ENCODE results near the gene SRSF4. TPM values are rescaled to one million over a fixed set of nuclear protein-coding genes. Genes with fewer than 3 reads are reported as not detected.

The SRSF4 gene
- total and polyA plus RNA-seq, 2 of the 8 experiments (the other 6 are each of a cell fraction or from before 2014, with no cell fraction given) = 34.9 to 86.5 TPM

DNA sequence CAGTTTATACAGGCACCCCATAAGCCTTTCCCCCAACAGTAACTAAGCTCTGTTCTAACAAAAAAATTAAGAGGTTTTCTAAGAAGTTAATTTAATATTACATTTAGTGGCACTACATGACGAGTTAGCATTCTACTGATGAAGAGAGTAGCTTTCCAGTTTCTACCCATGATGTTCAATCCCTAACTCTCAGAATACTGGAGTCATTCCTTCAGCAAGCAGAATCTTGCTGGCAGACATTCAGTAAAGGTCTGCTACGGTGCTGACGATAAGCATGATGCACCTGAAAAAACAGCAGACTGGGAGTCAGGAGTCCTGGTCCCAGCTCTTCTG, 24.5 kb downstream of the SRSF4 start:
- POLR2A ChIA-PET (ENCODE audit: partially characterized antibody) = interaction anchor here (1.0 to 2.8 kb wide), 7 partner anchors 9 to 37 kb away, joined by 3 to 16 read pairs (median 4); partner anchors contain the start of gene SRSF4
- no peak overlapping the region for H4K5ac ChIP-seq (ENCODE audit: insufficient read length, low read depth, low read length)
- H2AFZ ChIP-seq (ENCODE audit: low read length) = no peak overlapping the region
- no peak overlapping the region for H2BK15ac ChIP-seq (ENCODE audit: low read length)
- CTCF ChIA-PET (ENCODE audit: partially characterized antibody) = interaction anchor here (1.3 to 3.1 kb wide), 5 partner anchors 10 to 45 kb away, joined by 3 to 7 read pairs (median 5); no protein-coding TSS in a partner anchor
- H3K27ac ChIP-seq (ENCODE audit: low read depth, low read length) = no peak overlapping the region
- no peak overlapping the region for H3K23ac ChIP-seq (ENCODE audit: insufficient read length)
- no peak overlapping the region for H3K9ac ChIP-seq (replicated peaks in 1 of 4; ENCODE audit: extremely low read depth in 1 of 4, low read depth in 3 of 4, low read length in 3 of 4)
- H3K79me1 ChIP-seq (ENCODE audit: low read depth, low read length) = no peaks in the 10 kb centered on the region
- no peak for FAIRE-seq
- H3K9me3 ChIP-seq (ENCODE audit: insufficient read depth in 2 of 2, low read depth in 1 of 2, low read length in 1 of 2) = no peaks in the 10 kb centered on the region
- no peak overlapping the region for H2BK12ac ChIP-seq (ENCODE audit: low read depth, low read length)
- no peaks in the 10 kb centered on the region for H3K27me3 ChIP-seq (replicated peaks in 1 of 4; ENCODE audit: control insufficient read depth in 3 of 4, extremely low read depth in 1 of 4, insufficient read depth in 3 of 4, low read length in 3 of 4)
- H3K79me2 ChIP-seq (ENCODE audit: control insufficient read depth in 1 of 2, insufficient read depth in 2 of 2, low read length in 2 of 2) = peaks cover 0 to 38% of the 10 kb centered on the region in 2 experiments; a peak in 3 of 4 replicates
- H4K91ac ChIP-seq (replicated peaks; ENCODE audit: insufficient read length, low read length) = no peak overlapping the region
- no peaks in the 10 kb centered on the region for H3K23me2 ChIP-seq (ENCODE audit: low read depth, low read length)
- H3K36me3 ChIP-seq (ENCODE audit: control insufficient read depth in 2 of 4, insufficient read depth in 4 of 4, low read length in 3 of 4) = peaks cover 16 to 89% (median 52%) of the 10 kb centered on the region in 4 experiments
- no peak overlapping the region for H3K4me2 ChIP-seq (ENCODE audit: insufficient read depth in 1 of 2, low read depth in 2 of 2, low read length in 2 of 2)
- no peak overlapping the region for H2AK5ac ChIP-seq (ENCODE audit: low read depth, low read length)
- H2BK5ac ChIP-seq (ENCODE audit: low read depth, low read length) = no peak overlapping the region
- WGBS, 2 experiments (ENCODE audit: extremely low coverage in 1 of 2, insufficient coverage in 1 of 2, insufficient read length in 1 of 2, insufficient replicate concordance in 2 of 2, low coverage in 1 of 2, low lambda C conversion rate in 2 of 2, missing lambda C conversion rate in 1 of 2) = 96% methylated on average over 3 of the region's 3 CpGs; no CpG with 5 or more reads in 1 of the 2 experiments
- no peaks in the 10 kb centered on the region; a peak in 3 of 7 replicates for H3K4me1 ChIP-seq (replicated peaks in 1 of 4; ENCODE audit: control insufficient read depth in 3 of 4, insufficient read depth in 4 of 4, low read length in 3 of 4)
- no peak overlapping the region for H2BK120ac ChIP-seq (replicated peaks; ENCODE audit: low read depth, low read length)
- H2BK20ac ChIP-seq (ENCODE audit: low read length) = no peak overlapping the region
- no peak overlapping the region for H3K14ac ChIP-seq (ENCODE audit: insufficient read length)
- H3K4me3 ChIP-seq (ENCODE audit: extremely low read depth in 1 of 4, insufficient read depth in 2 of 4, low read depth in 3 of 4, low read length in 4 of 4) = no peak overlapping the region
- no peak overlapping the region for H4K8ac ChIP-seq (ENCODE audit: extremely low read depth, insufficient read depth, low read length)
- no peak overlapping the region for H3K18ac ChIP-seq (ENCODE audit: extremely low read depth, low read length)
- no peak for DNase-seq (ENCODE audit: low read depth in 1 of 2, low spot score in 2 of 2)
- H3K4ac ChIP-seq (replicated peaks; ENCODE audit: insufficient read length, low read depth, low read length) = no peak overlapping the region
- no peak overlapping the region for H3K56ac ChIP-seq (replicated peaks; ENCODE audit: insufficient read length, low read depth, low read length)
- no peaks in the 10 kb centered on the region for H4K20me1 ChIP-seq (replicated peaks in 1 of 2; ENCODE audit: control insufficient read depth in 1 of 2, insufficient read depth in 2 of 2, low read length in 2 of 2)
- TF ChIP-seq KDM1A (IDR thresholded peaks at IDR 0.05; ENCODE audit: borderline replicate concordance, low read length) (no peak), KDM4A (IDR thresholded peaks at IDR 0.05; ENCODE audit: low read depth, low read length, severe bottlenecking) (no peak), SP1 (IDR thresholded peaks at IDR 0.05; ENCODE audit: low read depth, low read length) (no peak), SRF (IDR thresholded peaks at IDR 0.05; ENCODE audit: low read depth, low read length) (no peak), TEAD4 (IDR thresholded peaks at IDR 0.05; ENCODE audit: low read depth, low read length) (no peak), SP2 (IDR thresholded peaks at IDR 0.05; ENCODE audit: low read length) (no peak), KDM5A (IDR thresholded peaks at IDR 0.05; ENCODE audit: low read length) (no peak), TBP (IDR thresholded peaks at IDR 0.05; ENCODE audit: low read depth, low read length) (no peak), GTF2F1 (IDR thresholded peaks at IDR 0.05; ENCODE audit: borderline replicate concordance, low read depth, low read length) (no peak), POLR2AphosphoS5 (IDR thresholded peaks at IDR 0.05; ENCODE audit: low read depth, low read length) (no peak)
- TF ChIP-seq, protein P1, sequence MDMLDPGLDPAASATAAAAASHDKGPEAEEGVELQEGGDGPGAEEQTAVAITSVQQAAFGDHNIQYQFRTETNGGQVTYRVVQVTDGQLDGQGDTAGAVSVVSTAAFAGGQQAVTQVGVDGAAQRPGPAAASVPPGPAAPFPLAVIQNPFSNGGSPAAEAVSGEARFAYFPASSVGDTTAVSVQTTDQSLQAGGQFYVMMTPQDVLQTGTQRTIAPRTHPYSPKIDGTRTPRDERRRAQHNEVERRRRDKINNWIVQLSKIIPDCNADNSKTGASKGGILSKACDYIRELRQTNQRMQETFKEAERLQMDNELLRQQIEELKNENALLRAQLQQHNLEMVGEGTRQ (IDR thresholded peaks at IDR 0.05; ENCODE audit: low read length) = no peak
- TF ChIP-seq, protein P2, sequence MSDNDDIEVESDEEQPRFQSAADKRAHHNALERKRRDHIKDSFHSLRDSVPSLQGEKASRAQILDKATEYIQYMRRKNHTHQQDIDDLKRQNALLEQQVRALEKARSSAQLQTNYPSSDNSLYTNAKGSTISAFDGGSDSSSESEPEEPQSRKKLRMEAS (IDR thresholded peaks at IDR 0.05) = no peak

All from H1 (cell line).